IMR-90 (cell line): ENCODE data around the gene DGKB. TPM values are rescaled to one million over a fixed set of nuclear protein-coding genes. Genes with fewer than 3 reads are reported as not detected.

Experiments used
- ATAC-seq: fragments of 200-7000 bp; cut with Tn5 transposase; 2 replicates; pipeline ENCODE4 v1.9.1; 2020; ENCODE audit warnings: low read depth, mild to moderate bottlenecking, moderate library complexity
- BruUV-seq: library from RNA; stranded (reverse); fragments of 400-500 nt; replicated peaks from 2 replicates; lab custom pipeline; 2021; lab: Mats Ljungman, UMichigan
- CTCF ChIA-PET: fragments of 300-600 bp; formaldehyde crosslinking; extraction: SDS; loops from one replicate; lab custom pipeline; 2021; ENCODE audit warnings: antibody characterized with exemption; lab: Yijun Ruan, JAX
- POLR2A ChIA-PET: fragments of 300-600 bp; sonication (Branson Sonifier 250); formaldehyde crosslinking; loops from one replicate; lab custom pipeline; 2022; ENCODE audit warnings: antibody characterized with exemption; ENCODE audit not compliant: unreplicated experiment; lab: Charles Lee
- DNase-seq: peaks from one replicate; pipeline ENCODE4 v3.0.0; 2013
- H2AFZ ChIP-seq: replicated peaks from 2 replicates; pipeline ENCODE3; 2013; ENCODE audit warnings: low read length, mild to moderate bottlenecking; ENCODE audit not compliant: poor library complexity
- H2AK5ac ChIP-seq: 2 replicates; pipeline ENCODE4 v1.6.1; 2013; ENCODE audit warnings: low read depth, low read length, inconsistent platforms
- H2AK9ac ChIP-seq: replicated peaks from 2 replicates; pipeline ENCODE3; 2013; ENCODE audit warnings: mild to moderate bottlenecking, low read depth, low read length, moderate library complexity; ENCODE audit not compliant: poor library complexity
- H2BK120ac ChIP-seq: 2 replicates; pipeline ENCODE4 v1.6.1; 2013; ENCODE audit warnings: low read depth, low read length, inconsistent platforms
- H2BK15ac ChIP-seq: 3 replicates; pipeline ENCODE4 v1.6.1; 2013; ENCODE audit warnings: low read depth, low read length, inconsistent platforms
- H2BK20ac ChIP-seq: 2 replicates; pipeline ENCODE4 v1.6.1; 2013; ENCODE audit warnings: low read depth, mild to moderate bottlenecking, inconsistent platforms, low read length, moderate library complexity
- H2BK5ac ChIP-seq: 2 replicates; pipeline ENCODE4 v1.6.1; 2013; ENCODE audit warnings: mild to moderate bottlenecking, low read depth, low read length, inconsistent platforms; ENCODE audit not compliant: poor library complexity, severe bottlenecking
- H3K14ac ChIP-seq: replicated peaks from 2 replicates; pipeline ENCODE4 v1.6.1; 2013; ENCODE audit warnings: low read depth, low read length, inconsistent platforms
- H3K18ac ChIP-seq: 2 replicates; pipeline ENCODE4 v1.6.1; 2013; ENCODE audit warnings: low read depth, low read length, control low read depth
- H3K23ac ChIP-seq: 2 replicates; pipeline ENCODE4 v1.6.1; 2013; ENCODE audit warnings: low read depth, low read length, inconsistent platforms
- H3K27ac ChIP-seq: 2 replicates; pipeline ENCODE4 v1.5.1; 2013; ENCODE audit warnings: mild to moderate bottlenecking, control low read depth, low read length; ENCODE audit not compliant: insufficient read depth
- H3K27me3 ChIP-seq: 2 replicates; pipeline ENCODE4 v1.6.1; 2013; ENCODE audit warnings: low read length; ENCODE audit not compliant: control insufficient read depth, insufficient read depth
- H3K36me3 ChIP-seq: 2 replicates; pipeline ENCODE4 v1.6.1; 2013; ENCODE audit warnings: low read length, mixed read lengths; ENCODE audit not compliant: control insufficient read depth, insufficient read depth
- H3K4ac ChIP-seq: 2 replicates; pipeline ENCODE4 v1.6.1; 2013; ENCODE audit warnings: low read depth, low read length, inconsistent platforms
- H3K4me1 ChIP-seq: 2 replicates; pipeline ENCODE4 v1.6.1; 2013; ENCODE audit warnings: low read length, mixed read lengths; ENCODE audit not compliant: control insufficient read depth, insufficient read depth
- H3K4me2 ChIP-seq: 2 replicates; pipeline ENCODE4 v1.6.1; 2013; ENCODE audit warnings: low read depth, mild to moderate bottlenecking, control low read depth, low read length, moderate library complexity
- H3K4me3 ChIP-seq: 2 replicates; pipeline ENCODE4 v1.5.1; 2013; ENCODE audit warnings: low read depth, mild to moderate bottlenecking, control low read depth, low read length, moderate library complexity; ENCODE audit not compliant: insufficient read depth
- H3K56ac ChIP-seq: 2 replicates; pipeline ENCODE4 v1.6.1; 2013; ENCODE audit warnings: low read length, inconsistent platforms; ENCODE audit not compliant: insufficient read depth; ENCODE audit errors: extremely low read depth
- H3K79me1 ChIP-seq, 2 experiments: 2 replicates each; pipeline ENCODE4 v1.6.1; 2013; ENCODE audit warnings: low read length in 2 of 2, inconsistent platforms in 1 of 2, low read depth in 1 of 2
- H3K9ac ChIP-seq: 2 replicates; pipeline ENCODE4 v1.6.1; 2013; ENCODE audit warnings: low read depth, low read length, control low read depth
- H3K9me1 ChIP-seq: 2 replicates; pipeline ENCODE4 v1.6.1; 2013; ENCODE audit warnings: low read length, inconsistent platforms; ENCODE audit not compliant: insufficient read depth
- H3K9me3 ChIP-seq: 2 replicates; pipeline ENCODE4 v1.6.1; 2013; ENCODE audit warnings: low read length; ENCODE audit not compliant: control insufficient read depth, insufficient read depth
- H4K20me1 ChIP-seq: 2 replicates; pipeline ENCODE4 v1.6.1; 2013; ENCODE audit warnings: low read length, inconsistent platforms; ENCODE audit not compliant: insufficient read depth
- H4K5ac ChIP-seq: 2 replicates; pipeline ENCODE4 v1.6.1; 2013; ENCODE audit warnings: mild to moderate bottlenecking, low read depth, low read length, control low read depth
- H4K8ac ChIP-seq, 2 experiments: 2 replicates each; pipeline ENCODE4 v1.6.1; 2013; ENCODE audit warnings: low read depth in 2 of 2, low read length in 2 of 2, control low read depth in 1 of 2, inconsistent platforms in 1 of 2
- H4K91ac ChIP-seq: 2 replicates; pipeline ENCODE4 v1.6.1; 2013; ENCODE audit warnings: low read depth, low read length, inconsistent platforms; ENCODE audit not compliant: insufficient read depth
- BHLHE40 ChIP-seq: fragments of 150-350 bp; IDR thresholded peaks from 2 replicates; pipeline ENCODE4 v1.6.1; 2016; ENCODE audit warnings: mild to moderate bottlenecking, low read depth, low read length
- CEBPB ChIP-seq: IDR thresholded peaks from 2 replicates; pipeline ENCODE4 v1.6.1; 2012; ENCODE audit warnings: low read depth, low read length, improper control_type of control experiment
- CHD1 ChIP-seq: IDR thresholded peaks from 2 replicates; pipeline ENCODE4 v1.6.1; 2012; ENCODE audit warnings: low read depth, low read length, improper control_type of control experiment
- FOS ChIP-seq: fragments of 150-350 bp; IDR thresholded peaks from 2 replicates; pipeline ENCODE4 v1.6.1; 2016; ENCODE audit warnings: low read depth, low read length
- MAFK ChIP-seq: IDR thresholded peaks from 2 replicates; pipeline ENCODE4 v1.6.1; 2012; ENCODE audit warnings: low read depth, low read length, improper control_type of control experiment
- MAZ ChIP-seq: IDR thresholded peaks from 2 replicates; pipeline ENCODE4 v1.6.1; 2012; ENCODE audit warnings: low read depth, mild to moderate bottlenecking, low read length, improper control_type of control experiment, moderate library complexity, borderline replicate concordance
- MXI1 ChIP-seq: IDR thresholded peaks from 2 replicates; pipeline ENCODE4 v1.6.1; 2012; ENCODE audit warnings: low read depth, mild to moderate bottlenecking, low read length, moderate library complexity, borderline replicate concordance
- NFE2L2 ChIP-seq: fragments of 150-350 bp; IDR thresholded peaks from 2 replicates; pipeline ENCODE4 v1.6.1; 2016; ENCODE audit warnings: low read depth, mild to moderate bottlenecking, low read length
- POLR2A ChIP-seq: IDR thresholded peaks from 2 replicates; pipeline ENCODE4 v1.6.1; 2012; ENCODE audit warnings: mild to moderate bottlenecking, low read depth, low read length
- RAD21 ChIP-seq: IDR thresholded peaks from 2 replicates; pipeline ENCODE4 v1.6.1; 2012; ENCODE audit warnings: low read length, improper control_type of control experiment
- RCOR1 ChIP-seq: IDR thresholded peaks from 2 replicates; pipeline ENCODE4 v1.6.1; 2012; ENCODE audit warnings: mild to moderate bottlenecking, low read length, improper control_type of control experiment; ENCODE audit not compliant: insufficient replicate concordance
- RFX5 ChIP-seq: IDR thresholded peaks from 2 replicates; pipeline ENCODE4 v1.8.0; 2012; ENCODE audit warnings: low read depth, mild to moderate bottlenecking, low read length, moderate library complexity
- SMC3 ChIP-seq: fragments of 150-350 bp; IDR thresholded peaks from 2 replicates; pipeline ENCODE4 v1.6.1; 2016; ENCODE audit warnings: low read depth, mild to moderate bottlenecking, antibody characterized with exemption, low read length, moderate library complexity
- USF2 ChIP-seq: fragments of 150-350 bp; IDR thresholded peaks from 2 replicates; pipeline ENCODE4 v1.6.1; 2017; ENCODE audit warnings: mild to moderate bottlenecking, antibody characterized with exemption, low read length, low read depth
- WGBS, 2 experiments: methylation state at CpG; one replicate each; pipeline versions ENCODE4 v1.1.5 to v1.1.7; 2013; ENCODE audit warnings: missing lambda C conversion rate in 2 of 2; ENCODE audit not compliant: insufficient read length in 1 of 2; ENCODE audit errors: extremely low coverage in 2 of 2; 5-methylcytosine and 5-hydroxymethylcytosine counted together
- dilution Hi-C: fragments of 300-500 bp; cut with HindIII; formaldehyde crosslinking; loops from one replicate; pipeline ENCODE4 v1.14.3; 2018; ENCODE audit warnings: low sequenced_read_pairs; ENCODE audit not compliant: unreplicated experiment
- in situ Hi-C: fragments of 300-500 bp; cut with MboI; formaldehyde crosslinking; loops from 3 replicates; pipeline ENCODE4 v1.14.3; 2019; ENCODE audit warnings: low sequenced_read_pairs, inconsistent platforms, mixed read lengths
- intact Hi-C: fragments of 100-400 bp; cut with micrococcal nuclease; formaldehyde crosslinking; loops from 2 replicates; pipeline ENCODE4 v1.10.0; 2022
- polyA plus RNA-seq, 3 experiments: library from polyadenylated mRNA; depleted of rRNA; stranded (reverse); fragments of >200 nt; gene quantifications; 2 replicates each; pipeline ENCODE4 v1.2.3, GENCODE V29; 2012; ENCODE audit warnings: low replicate concordance in 1 of 3
- total RNA-seq: library from RNA; depleted of rRNA; stranded (reverse); fragments of >200 nt; gene quantifications from 2 replicates; pipeline ENCODE4 v1.2.3, GENCODE V29; 2012
- TF ChIP-seq, protein P1 (sequence below): fragments of 150-350 bp; IDR thresholded peaks from 2 replicates; pipeline ENCODE4 v1.6.1; 2016; ENCODE audit warnings: low read depth, mild to moderate bottlenecking, low read length, moderate library complexity, borderline replicate concordance
- TF ChIP-seq, protein P2 (sequence below): conservative IDR thresholded peaks from 2 replicates; pipeline ENCODE4 v1.5.1; 2012; ENCODE audit warnings: mild to moderate bottlenecking, low read depth, low read length, improper control_type of control experiment

The DGKB gene
- total and polyA plus RNA-seq, 2 of the 4 experiments (the other 2 are of a cell fraction), result not detected

DNA sequence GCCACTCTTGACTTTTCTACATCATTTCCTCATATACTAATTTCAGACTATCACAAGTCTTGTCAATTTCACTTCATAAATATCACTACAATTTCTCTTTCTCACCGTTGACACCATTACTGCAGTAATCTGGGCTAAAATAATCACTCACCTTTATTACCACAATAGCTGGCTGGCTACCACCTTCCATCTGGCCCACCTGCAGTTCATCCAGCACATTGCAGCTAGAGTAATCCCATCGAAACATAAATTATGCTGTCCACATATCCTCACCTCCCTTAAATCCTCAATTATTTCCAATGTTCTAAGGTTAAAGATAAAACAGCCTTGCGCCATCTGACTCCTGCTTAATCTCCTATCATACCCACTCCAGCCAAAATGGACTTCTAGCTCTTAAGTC lies 16.0 kb downstream of the DGKB start:
- H4K91ac ChIP-seq, result no peak overlapping the region
- H3K18ac ChIP-seq, result no peak overlapping the region
- DNase-seq, result no peak
- no peak overlapping the region for H2BK5ac ChIP-seq
- H3K4me2 ChIP-seq, result no peak overlapping the region
- no peak overlapping the region for H2BK20ac ChIP-seq
- no peaks in the 10 kb centered on the region for H3K27me3 ChIP-seq
- no peak overlapping the region for H2AK9ac ChIP-seq
- H3K9me1 ChIP-seq, result no peaks in the 10 kb centered on the region
- no peaks in the 10 kb centered on the region for H3K36me3 ChIP-seq
- no peak overlapping the region for H4K8ac ChIP-seq
- no peaks in the 10 kb centered on the region for H3K4me1 ChIP-seq
- H2BK15ac ChIP-seq, result no peak overlapping the region
- ATAC-seq, result no peak
- H2BK120ac ChIP-seq, result no peak overlapping the region
- intact Hi-C loops, result no loop called here
- no peak overlapping the region for H3K56ac ChIP-seq
- H2AFZ ChIP-seq, result no peak overlapping the region
- dilution Hi-C loops, result no loop called here
- in situ Hi-C loops, result no loop called here
- H3K23ac ChIP-seq, result no peak overlapping the region
- no peak overlapping the region for H3K4ac ChIP-seq
- no peaks in the 10 kb centered on the region for H3K79me1 ChIP-seq
- POLR2A ChIA-PET, result no interaction called here
- H3K9me3 ChIP-seq, result no peaks in the 10 kb centered on the region
- H4K20me1 ChIP-seq, result no peaks in the 10 kb centered on the region
- no peak overlapping the region for H3K14ac ChIP-seq
- H3K9ac ChIP-seq, result no peak overlapping the region
- CTCF ChIA-PET, result no interaction called here
- no peak for TF ChIP-seq RCOR1
- TF ChIP-seq SMC3, result no peak
- no peak for TF ChIP-seq USF2
- no peak for TF ChIP-seq MAZ
- TF ChIP-seq RAD21, result no peak
- no peak for TF ChIP-seq CHD1
- no peak for TF ChIP-seq RFX5
- no peak for TF ChIP-seq MXI1
- TF ChIP-seq FOS, result no peak
- TF ChIP-seq MAFK, result no peak
- TF ChIP-seq BHLHE40, result no peak
- TF ChIP-seq, protein P1, sequence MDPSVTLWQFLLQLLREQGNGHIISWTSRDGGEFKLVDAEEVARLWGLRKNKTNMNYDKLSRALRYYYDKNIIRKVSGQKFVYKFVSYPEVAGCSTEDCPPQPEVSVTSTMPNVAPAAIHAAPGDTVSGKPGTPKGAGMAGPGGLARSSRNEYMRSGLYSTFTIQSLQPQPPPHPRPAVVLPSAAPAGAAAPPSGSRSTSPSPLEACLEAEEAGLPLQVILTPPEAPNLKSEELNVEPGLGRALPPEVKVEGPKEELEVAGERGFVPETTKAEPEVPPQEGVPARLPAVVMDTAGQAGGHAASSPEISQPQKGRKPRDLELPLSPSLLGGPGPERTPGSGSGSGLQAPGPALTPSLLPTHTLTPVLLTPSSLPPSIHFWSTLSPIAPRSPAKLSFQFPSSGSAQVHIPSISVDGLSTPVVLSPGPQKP, result no peak
- TF ChIP-seq, protein P2, sequence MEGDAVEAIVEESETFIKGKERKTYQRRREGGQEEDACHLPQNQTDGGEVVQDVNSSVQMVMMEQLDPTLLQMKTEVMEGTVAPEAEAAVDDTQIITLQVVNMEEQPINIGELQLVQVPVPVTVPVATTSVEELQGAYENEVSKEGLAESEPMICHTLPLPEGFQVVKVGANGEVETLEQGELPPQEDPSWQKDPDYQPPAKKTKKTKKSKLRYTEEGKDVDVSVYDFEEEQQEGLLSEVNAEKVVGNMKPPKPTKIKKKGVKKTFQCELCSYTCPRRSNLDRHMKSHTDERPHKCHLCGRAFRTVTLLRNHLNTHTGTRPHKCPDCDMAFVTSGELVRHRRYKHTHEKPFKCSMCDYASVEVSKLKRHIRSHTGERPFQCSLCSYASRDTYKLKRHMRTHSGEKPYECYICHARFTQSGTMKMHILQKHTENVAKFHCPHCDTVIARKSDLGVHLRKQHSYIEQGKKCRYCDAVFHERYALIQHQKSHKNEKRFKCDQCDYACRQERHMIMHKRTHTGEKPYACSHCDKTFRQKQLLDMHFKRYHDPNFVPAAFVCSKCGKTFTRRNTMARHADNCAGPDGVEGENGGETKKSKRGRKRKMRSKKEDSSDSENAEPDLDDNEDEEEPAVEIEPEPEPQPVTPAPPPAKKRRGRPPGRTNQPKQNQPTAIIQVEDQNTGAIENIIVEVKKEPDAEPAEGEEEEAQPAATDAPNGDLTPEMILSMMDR, result no peak
- TF ChIP-seq CEBPB, result no peak
- TF ChIP-seq POLR2A, result no peak
- TF ChIP-seq NFE2L2, result no peak
- no TSS peak for BruUV-seq
- 40 to 100% methylated on average over 1 of the region's 3 CpGs for WGBS, 2 experiments
- H2AK5ac ChIP-seq, result no peak overlapping the region
- H3K27ac ChIP-seq, result no peak overlapping the region
- H4K5ac ChIP-seq, result no peak overlapping the region
- H3K4me3 ChIP-seq, result no peak overlapping the region
